ENCODE data around the gene CDH1.
"Not testable (repeated sequence)": the region's sequence is repeated elsewhere in the genome, so short reads cannot be mapped to it uniquely, and the experiment has no call there.

CDH1 gene

DNA sequence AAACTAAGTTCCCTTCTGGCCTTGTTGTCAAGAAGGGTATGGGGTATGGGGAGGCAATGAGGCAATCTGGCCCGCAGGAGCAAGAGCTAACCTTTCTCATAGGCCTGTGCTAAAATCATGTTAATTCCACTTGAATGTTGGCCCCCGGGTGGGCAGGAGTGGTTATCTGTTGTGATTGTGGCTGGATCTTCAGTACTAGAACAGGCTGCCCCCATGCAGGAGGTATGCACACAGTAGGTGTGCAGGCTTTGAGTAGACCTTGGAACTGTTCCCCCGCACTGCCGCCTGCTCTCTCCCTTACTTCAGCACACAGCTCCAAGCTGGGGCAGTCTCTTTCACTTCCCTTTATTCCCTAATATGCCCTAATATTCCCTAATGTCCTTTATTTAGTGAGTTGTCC is 53.9 kb downstream of the CDH1 start:
- no peak for DNase-seq

- DNase-seq = no peak
Observed at GRCh38 chr16:68792465-68793324, 55.6 kb downstream of the CDH1 start.

- no peak for DNase-seq
Observed at GRCh38 chr16:68793401-68793857, 56.3 kb downstream of the CDH1 start.

GRCh38 chr16:68798398-68798797 is 61.3 kb downstream of the CDH1 start:
- no peak for DNase-seq

DNA sequence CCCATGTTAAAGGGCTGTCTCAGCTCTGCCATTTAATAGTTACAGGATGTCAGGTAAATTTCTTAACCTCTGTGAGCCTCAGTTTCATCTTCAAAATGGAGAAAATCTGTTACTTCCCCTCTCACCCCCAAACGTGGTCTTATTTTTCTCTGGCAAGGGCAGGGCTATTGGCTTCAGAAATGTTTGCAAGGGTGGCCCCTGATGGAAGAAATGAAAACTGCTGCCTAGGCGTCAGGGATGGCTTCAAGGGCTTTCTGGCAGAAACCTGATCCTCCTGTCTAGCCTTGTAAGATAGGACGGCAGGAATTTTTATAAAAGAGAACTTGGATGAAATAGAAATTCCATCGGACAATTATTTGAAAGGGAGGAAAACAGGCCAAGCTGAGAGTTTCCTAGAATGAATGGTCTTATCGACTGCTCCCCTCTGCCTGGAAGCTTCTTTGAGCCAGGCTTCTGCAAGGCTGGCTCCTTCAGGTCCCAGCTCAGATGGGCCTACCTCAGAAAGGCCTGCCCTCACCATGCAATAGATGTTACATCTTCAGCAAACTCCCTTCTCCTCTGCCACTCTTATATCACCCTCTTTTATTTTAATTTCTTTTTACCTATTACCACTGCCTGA is 63.3 kb downstream of the CDH1 start:
- peak; percentile 11 for DNase-seq

DNA sequence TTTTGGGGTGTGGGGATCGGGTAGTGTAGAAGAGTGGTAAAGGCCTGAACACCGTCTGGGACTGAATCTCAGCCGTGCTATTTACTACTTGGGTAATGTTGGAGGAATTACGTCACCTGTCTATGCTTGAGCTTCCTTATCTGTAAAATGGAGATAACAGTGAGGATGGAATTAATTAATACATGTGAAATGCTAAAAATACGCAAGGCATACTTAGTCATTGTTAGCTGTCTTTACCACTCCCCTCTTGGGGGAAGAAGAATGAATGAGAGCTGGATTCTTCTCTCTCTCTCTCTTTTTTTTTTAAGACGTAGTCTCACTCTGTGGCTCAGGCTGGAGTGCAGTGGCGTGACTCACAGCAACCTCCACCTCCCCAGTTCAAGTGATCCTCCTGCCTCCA is 65.1 kb downstream of the CDH1 start:
- DNase-seq = no peak

GRCh38 chr16:68806422-68806821 is 69.3 kb downstream of the CDH1 start:
- DNase-seq = no peak

DNA sequence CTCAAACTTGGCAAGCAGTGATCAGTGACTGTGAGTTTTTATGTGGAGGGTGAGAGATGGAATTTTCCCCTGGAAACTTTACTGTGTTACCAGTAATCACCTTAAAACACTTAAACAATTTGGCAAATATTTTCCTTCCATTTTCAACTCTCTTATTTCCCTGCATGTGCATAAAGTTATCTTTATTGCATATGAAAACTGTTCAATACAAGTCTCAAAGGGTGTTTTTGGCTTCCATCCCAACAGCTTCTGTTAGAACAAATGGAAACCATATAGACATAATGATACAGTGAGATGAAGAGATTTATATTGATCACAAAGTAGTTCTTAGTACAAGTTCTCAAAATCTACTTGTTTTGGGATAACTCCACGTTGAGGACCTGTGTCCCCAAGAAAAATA is 69.9 kb downstream of the CDH1 start:
- DNase-seq = no peak

GRCh38 chr16:68814516-68814915 is 77.4 kb downstream of the CDH1 start:
- DNase-seq = no peak

DNA sequence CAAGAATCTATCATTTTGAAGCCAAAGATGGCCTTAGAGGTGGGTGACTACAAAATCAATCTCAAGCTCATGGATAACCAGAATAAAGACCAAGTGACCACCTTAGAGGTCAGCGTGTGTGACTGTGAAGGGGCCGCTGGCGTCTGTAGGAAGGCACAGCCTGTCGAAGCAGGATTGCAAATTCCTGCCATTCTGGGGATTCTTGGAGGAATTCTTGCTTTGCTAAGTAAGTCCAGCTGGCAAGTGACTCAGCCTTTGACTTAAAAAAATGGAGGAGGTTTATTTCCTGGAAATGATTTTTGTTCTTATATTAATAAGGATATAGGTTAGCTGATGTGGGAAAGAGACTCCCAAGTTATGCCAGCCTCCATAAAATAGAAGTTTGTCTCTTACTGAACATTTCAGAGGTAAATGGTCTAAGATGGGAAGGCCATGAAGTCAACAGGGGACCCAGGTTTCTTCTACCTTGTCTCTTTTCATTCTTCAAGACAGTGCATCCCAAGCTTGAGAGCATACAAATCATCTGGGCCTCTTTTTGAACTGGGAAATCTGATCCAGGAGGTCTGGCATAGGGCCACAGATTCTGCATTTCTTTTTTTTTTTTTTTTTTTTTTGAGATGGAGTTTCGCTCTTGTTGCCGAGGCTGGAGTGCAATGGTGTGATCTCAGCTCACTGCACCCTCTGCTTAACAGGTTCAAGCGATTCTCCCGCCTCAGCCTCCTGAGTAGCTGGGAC is 86.5 kb downstream of the CDH1 start:
- no peak for DNase-seq

GRCh38 chr16:68825427-68825826 is 88.3 kb downstream of the CDH1 start:
- no peak for DNase-seq

GRCh38 chr16:68826652-68827051 is 89.6 kb downstream of the CDH1 start:
- no peak for DNase-seq

GRCh38 chr16:68833251-68833650 is 96.2 kb downstream of the CDH1 start:
- no peak for DNase-seq

DNA sequence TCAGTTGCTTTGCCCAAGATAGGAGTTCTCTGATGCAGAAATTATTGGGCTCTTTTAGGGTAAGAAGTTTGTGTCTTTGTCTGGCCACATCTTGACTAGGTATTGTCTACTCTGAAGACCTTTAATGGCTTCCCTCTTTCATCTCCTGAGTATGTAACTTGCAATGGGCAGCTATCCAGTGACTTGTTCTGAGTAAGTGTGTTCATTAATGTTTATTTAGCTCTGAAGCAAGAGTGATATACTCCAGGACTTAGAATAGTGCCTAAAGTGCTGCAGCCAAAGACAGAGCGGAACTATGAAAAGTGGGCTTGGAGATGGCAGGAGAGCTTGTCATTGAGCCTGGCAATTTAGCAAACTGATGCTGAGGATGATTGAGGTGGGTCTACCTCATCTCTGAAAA is 97.5 kb downstream of the CDH1 start:
- DNase-seq = no peak

DNA sequence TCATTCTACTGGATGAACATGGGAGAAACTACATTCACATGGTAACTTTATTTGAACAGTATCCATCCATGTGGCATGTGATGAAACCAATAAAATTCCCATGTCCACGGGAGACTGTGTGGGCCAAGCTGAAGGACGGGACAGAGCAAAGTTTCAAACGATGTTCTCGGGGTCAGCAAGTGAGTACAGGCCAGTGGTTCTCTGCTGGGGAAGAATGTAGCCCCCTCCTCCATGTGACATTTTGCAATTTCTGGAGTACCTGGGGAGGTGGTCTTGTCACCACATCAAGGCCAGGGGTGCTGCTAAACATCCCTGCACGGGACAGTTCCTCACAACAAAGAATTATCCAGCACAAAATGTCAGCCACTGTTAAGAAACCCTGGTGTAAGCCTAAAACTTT is 98.9 kb downstream of the CDH1 start:
- no peak for DNase-seq

GRCh38 chr16:68839831-68840230 is 102.7 kb downstream of the CDH1 start:
- no peak for DNase-seq

- DNase-seq = not testable (repeated sequence)
Observed at GRCh38 chr16:68842964-68843481, 105.9 kb downstream of the CDH1 start.

DNA sequence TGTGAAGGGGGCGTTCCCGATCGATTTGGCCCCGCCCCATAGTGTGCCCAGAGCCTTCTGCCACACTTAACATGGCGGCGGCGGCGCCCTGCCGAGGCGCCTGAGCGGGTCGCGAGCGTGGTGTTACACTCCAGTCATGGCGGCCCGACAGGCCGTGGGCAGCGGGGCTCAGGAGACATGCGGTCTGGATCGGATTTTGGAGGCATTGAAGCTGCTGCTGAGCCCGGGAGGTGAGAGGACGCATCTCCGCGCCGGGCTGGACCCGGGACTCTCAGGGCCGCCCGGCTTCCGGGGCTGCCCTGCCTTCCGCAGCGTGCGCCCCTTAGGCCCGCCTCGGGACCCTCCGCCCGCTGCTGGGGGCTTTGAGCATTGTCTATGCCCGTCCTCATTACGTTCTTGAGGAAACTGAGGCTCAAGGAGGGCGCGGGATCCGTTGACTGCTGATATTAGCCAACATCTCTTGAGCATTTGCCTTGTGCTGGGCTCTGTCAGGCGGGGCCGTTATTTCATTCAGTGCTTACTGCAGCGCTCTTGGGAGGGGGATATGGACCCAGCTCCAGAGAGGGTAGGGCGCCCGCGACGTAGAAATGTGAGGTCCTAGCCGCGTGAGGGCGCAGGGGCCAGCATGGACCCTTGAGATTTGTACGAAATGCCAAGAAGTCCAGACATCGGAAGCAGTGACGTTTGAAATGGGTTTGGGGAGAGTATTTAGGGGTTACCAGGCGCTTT is 106.6 kb downstream of the CDH1 start, which contains the start of gene TANGO6:
Gene TANGO6 (plus strand): TSS at position 50 of the 729 bp plus-strand sequence. CDS start 87 bp downstream, at position 137.
- DNase-seq = peak; percentile 84

DNA sequence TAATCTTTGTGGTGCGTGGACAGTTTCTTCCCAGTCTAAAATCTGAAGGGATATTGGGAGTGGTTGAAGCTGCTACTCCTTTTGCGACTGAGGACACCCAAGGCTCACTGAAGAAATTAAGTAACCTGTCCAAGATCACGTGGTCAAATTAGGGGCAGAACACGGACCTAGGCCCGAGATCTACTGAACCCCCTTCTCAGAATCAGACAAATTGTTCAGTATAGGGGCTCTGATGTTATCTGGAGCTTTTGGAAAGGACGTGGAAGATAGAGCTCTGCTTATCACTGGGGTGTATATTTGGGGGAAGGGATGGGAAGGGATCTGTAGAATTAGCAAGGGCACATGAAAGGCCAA is 107.1 kb downstream of the CDH1 start:
- DNase-seq = no peak

GRCh38 chr16:68848786-68849185 is 111.7 kb downstream of the CDH1 start:
- no peak for DNase-seq

- no peak for DNase-seq
Observed at GRCh38 chr16:68850481-68850880, 113.4 kb downstream of the CDH1 start.

DNA sequence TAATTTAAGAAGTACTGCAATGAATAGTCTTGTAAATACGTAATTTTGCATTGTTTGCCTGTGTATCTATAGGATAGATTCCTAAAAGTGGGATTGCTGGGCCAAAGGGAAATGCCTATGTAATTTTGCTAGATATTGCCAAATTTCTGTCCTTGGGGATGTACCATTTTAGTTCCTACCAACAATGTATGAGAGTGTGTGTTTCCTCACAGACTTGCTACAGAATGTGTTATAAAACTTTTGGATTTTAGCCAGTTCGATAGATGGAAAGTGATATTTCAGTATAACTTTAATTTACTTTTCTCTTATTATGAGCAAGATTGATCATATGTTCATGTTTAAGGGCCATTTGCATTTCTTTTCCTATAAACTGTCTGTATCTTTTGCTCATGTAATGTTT is 114.5 kb downstream of the CDH1 start:
- DNase-seq = no peak

- DNase-seq = no peak
Observed at GRCh38 chr16:68857479-68857878, 120.4 kb downstream of the CDH1 start.
